Neural cell (in vitro differentiated cells): ENCODE measurements around the gene REC8. TPM values are rescaled to one million over a fixed set of nuclear protein-coding genes. Genes with fewer than 3 reads are reported as not detected.

Experiments
- H2AFZ ChIP-seq: fragments of 200-600, 300-800 bp; sonication (generic), shearing (Covaris generic); 2 replicates; pipeline ENCODE4 v1.6.0; 2014; ENCODE audit warnings: low read depth, mild to moderate bottlenecking, antibody characterized with exemption, low read length, moderate library complexity
- H3F3A ChIP-seq: fragments of 200-600 bp; shearing (Covaris generic); 2 replicates; pipeline ENCODE4 v1.6.1; 2016; ENCODE audit warnings: mild to moderate bottlenecking, moderate library complexity, mixed read lengths, antibody characterized with exemption, low read length; ENCODE audit not compliant: insufficient read depth, poor library complexity, severe bottlenecking
- H3K27ac ChIP-seq: fragments of 200-600, 300-800 bp; sonication (generic), shearing (Covaris generic); 2 replicates; pipeline ENCODE4 v1.5.1; 2014; ENCODE audit warnings: mild to moderate bottlenecking, low read length, moderate library complexity
- H3K27me3 ChIP-seq: fragments of 300-800, 200-600 bp; sonication (generic), shearing (Covaris generic); 2 replicates; pipeline ENCODE4 v1.6.0; 2014; ENCODE audit warnings: mild to moderate bottlenecking, low read depth, low read length, moderate library complexity; ENCODE audit not compliant: insufficient read depth
- H3K36me3 ChIP-seq: fragments of 300-800, 200-600 bp; sonication (generic), shearing (Covaris generic); 2 replicates; pipeline ENCODE4 v1.5.1; 2014; ENCODE audit warnings: mild to moderate bottlenecking, antibody characterized with exemption, low read length, moderate library complexity; ENCODE audit not compliant: insufficient read depth
- H3K4me2 ChIP-seq: fragments of 300-800, 200-600 bp; sonication (generic), shearing (Covaris generic); 2 replicates; pipeline ENCODE4 v1.6.0; 2014; ENCODE audit warnings: mild to moderate bottlenecking, low read length
- H3K4me3 ChIP-seq: fragments of 300-800, 200-600 bp; sonication (generic), shearing (Covaris generic); 2 replicates; pipeline ENCODE4 v1.5.1; 2014; ENCODE audit warnings: mild to moderate bottlenecking, low read length, moderate library complexity
- H3K79me2 ChIP-seq: fragments of 200-600 bp; shearing (Covaris generic); replicated peaks from 2 replicates; pipeline ENCODE4 v1.6.0; 2014; ENCODE audit warnings: mild to moderate bottlenecking, low read length, moderate library complexity; ENCODE audit not compliant: insufficient read depth
- H3K9ac ChIP-seq: fragments of 300-800, 200-600 bp; sonication (generic), shearing (Covaris generic); 2 replicates; pipeline ENCODE4 v1.6.1; 2016; ENCODE audit warnings: mild to moderate bottlenecking, low read length, mixed read lengths
- H3K9me2 ChIP-seq: fragments of 200-600 bp; shearing (Covaris generic); 2 replicates; pipeline ENCODE4 v1.6.1; 2016; ENCODE audit warnings: mild to moderate bottlenecking, low read length, mixed read lengths; ENCODE audit not compliant: insufficient read depth
- H3K9me3 ChIP-seq: fragments of 200-600, 300-800 bp; sonication (generic), shearing (Covaris generic); 2 replicates; pipeline ENCODE4 v1.6.1; 2016; ENCODE audit warnings: mild to moderate bottlenecking, mixed run types, low read length, moderate library complexity, mixed read lengths
- H4K20me1 ChIP-seq: fragments of 200-600 bp; shearing (Covaris generic); 2 replicates; pipeline ENCODE4 v1.6.1; 2016; ENCODE audit warnings: mild to moderate bottlenecking, mixed run types; ENCODE audit not compliant: insufficient read depth
- EP300 ChIP-seq: fragments of 450-650 bp; conservative IDR thresholded peaks from 2 replicates; pipeline ENCODE4 v1.6.1; 2014; ENCODE audit warnings: antibody characterized with exemption, mild to moderate bottlenecking, moderate library complexity; ENCODE audit not compliant: poor library complexity, severe bottlenecking
- EZH2 ChIP-seq: fragments of 200-600, 300-800 bp; shearing (Covaris generic), sonication (generic); IDR thresholded peaks from 2 replicates; pipeline ENCODE4 v1.6.1; 2014; ENCODE audit warnings: antibody characterized with exemption, low read length, borderline replicate concordance, mild to moderate bottlenecking; ENCODE audit not compliant: insufficient read depth, poor library complexity, severe bottlenecking
- MXI1 ChIP-seq: fragments of 450-650 bp; conservative IDR thresholded peaks from 2 replicates; pipeline ENCODE4 v1.6.1; 2014; ENCODE audit warnings: antibody characterized with exemption, mild to moderate bottlenecking; ENCODE audit not compliant: poor library complexity, severe bottlenecking
- POLR2AphosphoS5 ChIP-seq: IDR thresholded peaks from 2 replicates; pipeline ENCODE4 v1.6.1; 2012
- RAD21 ChIP-seq: fragments of 450-650 bp; conservative IDR thresholded peaks from 2 replicates; pipeline ENCODE4 v1.6.1; 2014; ENCODE audit warnings: antibody characterized with exemption, mild to moderate bottlenecking, moderate library complexity
- SMC3 ChIP-seq: fragments of 450-650 bp; conservative IDR thresholded peaks from 2 replicates; pipeline ENCODE4 v1.6.1; 2014; ENCODE audit warnings: antibody characterized with exemption, mild to moderate bottlenecking, moderate library complexity; ENCODE audit not compliant: poor library complexity
- TAF1 ChIP-seq: IDR thresholded peaks from 2 replicates; pipeline ENCODE4 v1.6.1; 2012; ENCODE audit warnings: low read depth
- polyA plus RNA-seq: library from polyadenylated mRNA; depleted of rRNA; stranded (reverse); fragments of >200 nt; gene quantifications from 2 replicates; pipeline ENCODE4 v1.2.3, GENCODE V29; 2014
- TF ChIP-seq, protein P1 (sequence below): fragments of 450-650 bp; IDR thresholded peaks from 2 replicates; pipeline ENCODE4 v1.5.1; 2014; ENCODE audit warnings: antibody characterized with exemption, mild to moderate bottlenecking, moderate library complexity; ENCODE audit not compliant: poor library complexity, severe bottlenecking
- TF ChIP-seq, protein P2 (sequence below): IDR thresholded peaks from 2 replicates; pipeline ENCODE4 v1.6.1; 2012; ENCODE audit warnings: borderline replicate concordance

The REC8 gene
- polyA plus RNA-seq, 1 donor from 2014 or later = 18.5 TPM

DNA sequence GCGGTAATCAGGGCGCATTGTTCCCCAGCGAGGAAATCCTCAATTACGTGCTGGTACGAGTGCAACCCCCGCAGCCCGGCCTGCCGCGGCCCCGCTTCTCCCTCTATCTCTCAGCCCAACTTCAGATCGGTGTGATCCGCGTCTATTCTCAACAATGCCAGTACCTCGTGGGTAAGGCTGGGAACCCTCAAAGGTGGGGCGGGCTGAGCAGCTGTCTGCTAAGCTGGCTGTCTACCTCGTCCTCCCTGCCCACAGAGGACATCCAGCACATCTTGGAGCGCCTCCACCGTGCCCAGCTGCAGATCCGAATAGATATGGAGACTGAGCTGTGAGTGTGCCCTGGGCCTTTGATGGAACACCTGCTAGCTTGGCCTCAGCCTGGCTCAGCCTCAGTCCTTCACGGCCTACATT lies 996 bp downstream of the REC8 start:
- Histone ChIP-seq H3K27me3 (no peaks in the 10 kb centered on the region), H3K36me3 (no peaks in the 10 kb centered on the region), H3K4me2 (no peak overlapping the region)

DNA sequence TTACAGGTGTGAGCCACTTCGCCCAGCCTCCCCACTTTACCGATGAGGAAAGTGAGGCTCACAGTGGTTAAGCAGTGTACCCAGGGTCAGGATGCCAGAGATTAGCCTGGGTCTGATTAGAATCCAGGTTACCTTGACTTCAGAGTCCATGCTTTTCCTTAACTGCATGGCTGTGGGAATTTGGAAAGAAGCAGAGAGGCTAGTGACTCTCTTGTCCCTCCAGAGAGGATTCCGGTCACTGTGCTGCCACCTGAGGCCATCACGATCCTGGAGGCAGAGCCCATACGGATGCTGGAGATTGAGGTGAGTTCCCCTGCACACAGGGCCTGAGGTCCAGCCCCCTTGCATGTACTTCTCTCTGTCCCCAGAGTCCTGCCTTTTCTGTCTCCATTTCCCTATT lies 4.7 kb downstream of the REC8 start:
- Histone ChIP-seq H3K9me2 (no peaks in the 10 kb centered on the region), H3K27me3 (no peaks in the 10 kb centered on the region), H3K36me3 (no peaks in the 10 kb centered on the region), H4K20me1 (no peaks in the 10 kb centered on the region), H2AFZ (no peak overlapping the region), H3K9me3 (no peaks in the 10 kb centered on the region), H3K27ac (no peak overlapping the region), H3K79me2 (no peaks in the 10 kb centered on the region), H3K4me3 (no peak overlapping the region), H3F3A (no peaks in the 10 kb centered on the region), H3K4me2 (no peak overlapping the region), H3K9ac (no peak overlapping the region)
- no peak for TF ChIP-seq TAF1
- TF ChIP-seq SMC3 = no peak
- no peak for TF ChIP-seq RAD21

More for the DNA sequence above, 996 bp downstream of the REC8 start:
- Histone ChIP-seq H3K79me2 (no peaks in the 10 kb centered on the region), H3K9me3 (no peaks in the 10 kb centered on the region), H3K9ac (no peak overlapping the region), H3K27ac (no peak overlapping the region), H3K4me3 (peak overlapping the region; percentile 66), H3F3A (no peaks in the 10 kb centered on the region), H2AFZ (no peak overlapping the region), H3K9me2 (no peaks in the 10 kb centered on the region), H4K20me1 (no peaks in the 10 kb centered on the region)
- TF ChIP-seq SMC3 (no peak), EP300 (no peak), EZH2 (no peak), MXI1 (no peak), TAF1 (no peak), POLR2AphosphoS5 (no peak), RAD21 (no peak)
- TF ChIP-seq, protein P1, sequence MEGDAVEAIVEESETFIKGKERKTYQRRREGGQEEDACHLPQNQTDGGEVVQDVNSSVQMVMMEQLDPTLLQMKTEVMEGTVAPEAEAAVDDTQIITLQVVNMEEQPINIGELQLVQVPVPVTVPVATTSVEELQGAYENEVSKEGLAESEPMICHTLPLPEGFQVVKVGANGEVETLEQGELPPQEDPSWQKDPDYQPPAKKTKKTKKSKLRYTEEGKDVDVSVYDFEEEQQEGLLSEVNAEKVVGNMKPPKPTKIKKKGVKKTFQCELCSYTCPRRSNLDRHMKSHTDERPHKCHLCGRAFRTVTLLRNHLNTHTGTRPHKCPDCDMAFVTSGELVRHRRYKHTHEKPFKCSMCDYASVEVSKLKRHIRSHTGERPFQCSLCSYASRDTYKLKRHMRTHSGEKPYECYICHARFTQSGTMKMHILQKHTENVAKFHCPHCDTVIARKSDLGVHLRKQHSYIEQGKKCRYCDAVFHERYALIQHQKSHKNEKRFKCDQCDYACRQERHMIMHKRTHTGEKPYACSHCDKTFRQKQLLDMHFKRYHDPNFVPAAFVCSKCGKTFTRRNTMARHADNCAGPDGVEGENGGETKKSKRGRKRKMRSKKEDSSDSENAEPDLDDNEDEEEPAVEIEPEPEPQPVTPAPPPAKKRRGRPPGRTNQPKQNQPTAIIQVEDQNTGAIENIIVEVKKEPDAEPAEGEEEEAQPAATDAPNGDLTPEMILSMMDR = no peak
- TF ChIP-seq, protein P2, sequence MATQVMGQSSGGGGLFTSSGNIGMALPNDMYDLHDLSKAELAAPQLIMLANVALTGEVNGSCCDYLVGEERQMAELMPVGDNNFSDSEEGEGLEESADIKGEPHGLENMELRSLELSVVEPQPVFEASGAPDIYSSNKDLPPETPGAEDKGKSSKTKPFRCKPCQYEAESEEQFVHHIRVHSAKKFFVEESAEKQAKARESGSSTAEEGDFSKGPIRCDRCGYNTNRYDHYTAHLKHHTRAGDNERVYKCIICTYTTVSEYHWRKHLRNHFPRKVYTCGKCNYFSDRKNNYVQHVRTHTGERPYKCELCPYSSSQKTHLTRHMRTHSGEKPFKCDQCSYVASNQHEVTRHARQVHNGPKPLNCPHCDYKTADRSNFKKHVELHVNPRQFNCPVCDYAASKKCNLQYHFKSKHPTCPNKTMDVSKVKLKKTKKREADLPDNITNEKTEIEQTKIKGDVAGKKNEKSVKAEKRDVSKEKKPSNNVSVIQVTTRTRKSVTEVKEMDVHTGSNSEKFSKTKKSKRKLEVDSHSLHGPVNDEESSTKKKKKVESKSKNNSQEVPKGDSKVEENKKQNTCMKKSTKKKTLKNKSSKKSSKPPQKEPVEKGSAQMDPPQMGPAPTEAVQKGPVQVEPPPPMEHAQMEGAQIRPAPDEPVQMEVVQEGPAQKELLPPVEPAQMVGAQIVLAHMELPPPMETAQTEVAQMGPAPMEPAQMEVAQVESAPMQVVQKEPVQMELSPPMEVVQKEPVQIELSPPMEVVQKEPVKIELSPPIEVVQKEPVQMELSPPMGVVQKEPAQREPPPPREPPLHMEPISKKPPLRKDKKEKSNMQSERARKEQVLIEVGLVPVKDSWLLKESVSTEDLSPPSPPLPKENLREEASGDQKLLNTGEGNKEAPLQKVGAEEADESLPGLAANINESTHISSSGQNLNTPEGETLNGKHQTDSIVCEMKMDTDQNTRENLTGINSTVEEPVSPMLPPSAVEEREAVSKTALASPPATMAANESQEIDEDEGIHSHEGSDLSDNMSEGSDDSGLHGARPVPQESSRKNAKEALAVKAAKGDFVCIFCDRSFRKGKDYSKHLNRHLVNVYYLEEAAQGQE = no peak
